SHP77 treated with DMSO at 0.1 percent for 48 hours (cell line): Measurements from ENCODE around the gene CWF19L2.
"Not testable (repeated sequence)": the region's sequence is repeated elsewhere in the genome, so short reads cannot be mapped to it uniquely, and the experiment has no call there.

ENCODE experiments used
- DNase-seq: peaks from one replicate; lab custom pipeline; 2025; lab: John Stamatoyannopoulos, UW

CWF19L2 gene

GRCh38 chr11:107438148-107438547, 19.5 kb downstream of the CWF19L2 start:
- no peak for DNase-seq

GRCh38 chr11:107430525-107430924, 27.1 kb downstream of the CWF19L2 start:
- DNase-seq = no peak

GRCh38 chr11:107427569-107428180, 29.9 kb downstream of the CWF19L2 start:
- DNase-seq = no peak

GRCh38 chr11:107413352-107413751, 44.3 kb downstream of the CWF19L2 start:
- no peak for DNase-seq

- no peak for DNase-seq
These were observed 48.8 kb downstream of the CWF19L2 start for GRCh38 chr11:107408762-107409211.

GRCh38 chr11:107405260-107405659, 52.4 kb downstream of the CWF19L2 start:
- DNase-seq = no peak

GRCh38 chr11:107401131-107401530, 56.5 kb downstream of the CWF19L2 start:
- not testable (repeated sequence) for DNase-seq

GRCh38 chr11:107397357-107397756, 60.3 kb downstream of the CWF19L2 start:
- no peak for DNase-seq

- no peak for DNase-seq
These were observed 65.0 kb downstream of the CWF19L2 start for GRCh38 chr11:107392611-107393010.

GRCh38 chr11:107390701-107391100, 66.9 kb downstream of the CWF19L2 start:
- not testable (repeated sequence) for DNase-seq

GRCh38 chr11:107387666-107388065, 70.0 kb downstream of the CWF19L2 start:
- no peak for DNase-seq

GRCh38 chr11:107385361-107385981, 72.2 kb downstream of the CWF19L2 start:
- no peak for DNase-seq

- DNase-seq = no peak
These were observed 73.3 kb downstream of the CWF19L2 start for GRCh38 chr11:107384144-107384852.

- no peak for DNase-seq
These were observed 85.2 kb downstream of the CWF19L2 start for GRCh38 chr11:107372439-107372838.

GRCh38 chr11:107370390-107370789, 87.2 kb downstream of the CWF19L2 start:
- DNase-seq = no peak

- no peak for DNase-seq
These were observed 97.9 kb downstream of the CWF19L2 start for GRCh38 chr11:107359701-107360100.

GRCh38 chr11:107357877-107358276, 99.7 kb downstream of the CWF19L2 start:
- no peak for DNase-seq

GRCh38 chr11:107354780-107355179, 102.8 kb downstream of the CWF19L2 start:
- no peak for DNase-seq

GRCh38 chr11:107337917-107338316, 119.7 kb downstream of the CWF19L2 start:
- no peak for DNase-seq

- DNase-seq = no peak
These were observed 125.9 kb downstream of the CWF19L2 start for GRCh38 chr11:107331728-107332127.

GRCh38 chr11:107329164-107329563, 128.5 kb downstream of the CWF19L2 start:
- no peak for DNase-seq

GRCh38 chr11:107316426-107316825, 141.2 kb downstream of the CWF19L2 start:
- DNase-seq = no peak

GRCh38 chr11:107307991-107308390, 149.6 kb downstream of the CWF19L2 start:
- no peak for DNase-seq
